Measurements from ENCODE around the gene LRRC63. TPM values are rescaled to one million over a fixed set of nuclear protein-coding genes. Genes with fewer than 3 reads are reported as not detected.

The LRRC63 gene
- total and polyA plus RNA-seq, 9 of the 15 experiments (the other 6 are each of a cell fraction or from before 2014, with no cell fraction given), result 0.07 to 0.41 (median 0.24) TPM; not detected in 1

GRCh38 chr13:46296115-46296822 lies 84.5 kb downstream of the LRRC63 start (continued):
- TF ChIP-seq ZBTB1 (CRISPR knock-in tag; IDR thresholded peaks at IDR 0.05; ENCODE audit: borderline replicate concordance, low read depth) (no peak), NCOA2 (IDR thresholded peaks at IDR 0.05; ENCODE audit: partially characterized antibody in 2 of 2) (no peak), ZNF766 (CRISPR knock-in tag; conservative IDR thresholded peaks at IDR 0.05) (peak; percentile 60; the same call in 1 of the 2 replicates), GTF2B (IDR thresholded peaks at IDR 0.05; ENCODE audit: extremely low read depth, insufficient read length) (no peak), CEBPG (CRISPR knock-in tag; IDR thresholded peaks at IDR 0.05) (peak; percentile 66), CEBPG (tag; conservative IDR thresholded peaks at IDR 0.05 in 1 of 2, IDR thresholded peaks at IDR 0.05 in 1 of 2) (peak; percentile 83 to 98), FOXK2 (conservative IDR thresholded peaks at IDR 0.05 in 1 of 2, IDR thresholded peaks at IDR 0.05 in 1 of 2; ENCODE audit: low read depth in 2 of 2) (no peak), CBX8 (IDR thresholded peaks at IDR 0.05; ENCODE audit: borderline replicate concordance, extremely low read depth, low read depth, low read length, poor library complexity, severe bottlenecking) (no peak), MCM3 (IDR thresholded peaks at IDR 0.05) (no peak), EWSR1 (IDR thresholded peaks at IDR 0.05; ENCODE audit: borderline replicate concordance, low read depth, partially characterized antibody) (no peak), CHD4 (IDR thresholded peaks at IDR 0.05; ENCODE audit: insufficient read depth, insufficient replicate concordance, low read depth, low read length, poor library complexity, severe bottlenecking) (no peak), ZNF780A (CRISPR knock-in tag; IDR thresholded peaks at IDR 0.05) (no peak), GTF2E2 (tag; IDR thresholded peaks at IDR 0.05) (0 out of 2 replicates have a peak, but pooled peaks have one; percentile 11), VEZF1 (CRISPR knock-in tag; IDR thresholded peaks at IDR 0.05) (no peak; the same call in 1 of the 2 replicates), JUNB (CRISPR knock-in tag; conservative IDR thresholded peaks at IDR 0.05) (no peak), NKRF (IDR thresholded peaks at IDR 0.05; ENCODE audit: borderline replicate concordance) (no peak), EHMT2 (IDR thresholded peaks at IDR 0.05) (no peak), ZNF551 (CRISPR knock-in tag; IDR thresholded peaks at IDR 0.05) (no peak), ZNF436 (CRISPR knock-in tag; IDR thresholded peaks at IDR 0.05) (no peak), GABPA (tag; conservative IDR thresholded peaks at IDR 0.05; ENCODE audit: low read depth) (no peak)
- TF ChIP-seq, protein P1, sequence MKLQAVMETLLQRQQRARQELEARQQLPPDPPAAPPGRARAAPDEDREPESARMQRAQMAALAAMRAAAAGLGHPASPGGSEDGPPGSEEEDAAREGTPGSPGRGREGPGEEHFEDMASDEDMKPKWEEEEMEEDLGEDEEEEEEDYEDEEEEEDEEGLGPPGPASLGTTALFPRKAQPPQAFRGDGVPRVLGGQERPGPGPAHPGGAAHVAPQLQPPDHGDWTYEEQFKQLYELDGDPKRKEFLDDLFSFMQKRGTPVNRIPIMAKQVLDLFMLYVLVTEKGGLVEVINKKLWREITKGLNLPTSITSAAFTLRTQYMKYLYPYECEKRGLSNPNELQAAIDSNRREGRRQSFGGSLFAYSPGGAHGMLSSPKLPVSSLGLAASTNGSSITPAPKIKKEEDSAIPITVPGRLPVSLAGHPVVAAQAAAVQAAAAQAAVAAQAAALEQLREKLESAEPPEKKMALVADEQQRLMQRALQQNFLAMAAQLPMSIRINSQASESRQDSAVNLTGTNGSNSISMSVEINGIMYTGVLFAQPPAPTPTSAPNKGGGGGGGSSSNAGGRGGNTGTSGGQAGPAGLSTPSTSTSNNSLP (IDR thresholded peaks at IDR 0.05; ENCODE audit: borderline replicate concordance, low read depth, low read length), result no peak

Data from K562 (cell line).